Tibial nerve (tissue), 4 donors: Measurements from ENCODE around the gene PPP2R2C. TPM values are rescaled to one million over a fixed set of nuclear protein-coding genes. Genes with fewer than 3 reads are reported as not detected.

ENCODE experiments used
- DNase-seq, 2 donors: peaks; one replicate each; pipeline ENCODE4 v3.0.0-alpha.2; 2019; ENCODE audit warnings: low spot score in 2 of 2
- H3K27ac ChIP-seq, 4 donors: fragments of 200-600 bp; sonication (generic) in 3 of 4; one replicate each; pipeline ENCODE4 v1.5.1; 2017 to 2019; ENCODE audit warnings: mild to moderate bottlenecking in 1 of 4
- H3K27me3 ChIP-seq, 2 donors: fragments of 200-600 bp; sonication (generic) in 1 of 2; one replicate each; pipeline versions ENCODE4 v1.5.1 to v1.6.0; 2017 to 2019
- H3K36me3 ChIP-seq, 3 donors: fragments of 200-600 bp; sonication (generic); one replicate each; pipeline ENCODE4 v1.5.1; 2018 to 2019
- H3K4me1 ChIP-seq, 4 donors: fragments of 200-600 bp; sonication (generic) in 3 of 4; one replicate each; pipeline ENCODE4 v1.5.1; 2017 to 2019
- H3K4me3 ChIP-seq, 4 donors: fragments of 200-600 bp; sonication (generic) in 3 of 4; one replicate each; pipeline ENCODE4 v1.5.1; 2017 to 2019; ENCODE audit warnings: mild to moderate bottlenecking in 1 of 4, moderate library complexity in 1 of 4
- H3K9me3 ChIP-seq, 4 donors: fragments of 200-600 bp; sonication (generic) in 3 of 4; one replicate each; pipeline ENCODE4 v1.5.1; 2017 to 2019
- EP300 ChIP-seq, 2 donors: sonication (generic); formaldehyde crosslinking; IDR thresholded peaks; one replicate each; pipeline ENCODE4 v1.6.1; 2017; ENCODE audit warnings: antibody characterized with exemption in 2 of 2, mild to moderate bottlenecking in 1 of 2
- POLR2A ChIP-seq, 2 donors: fragments of 450-650 bp; IDR thresholded peaks; one replicate each; pipeline ENCODE4 v1.6.1; 2017; ENCODE audit warnings: antibody characterized with exemption in 2 of 2, mild to moderate bottlenecking in 2 of 2, moderate library complexity in 2 of 2
- WGBS, 2 donors: methylation state at CpG; one replicate each; pipeline ENCODE4 v1.1.5; 2018; 5-methylcytosine and 5-hydroxymethylcytosine counted together
- total RNA-seq, 4 donors: library from RNA; depleted of rRNA; stranded (reverse); fragments of >200 nt; gene quantifications; one replicate each; pipeline ENCODE4 v1.1.0, GENCODE V29; 2016
- TF ChIP-seq, protein P1 (sequence below), 5 experiments: fragments of 200-600 bp in 3 of 5; fragments of 450-650 bp in 2 of 5; sonication (generic) in 3 of 5; IDR thresholded peaks; one replicate each; pipeline ENCODE4 v1.5.1; 2016 to 2019; ENCODE audit warnings: antibody characterized with exemption in 5 of 5, mild to moderate bottlenecking in 3 of 5, moderate library complexity in 2 of 5

Gene PPP2R2C
- total RNA-seq, 4 donors from 2014 or later = under 0.01 to 0.66 (median 0.42) TPM; not detected in 1

GRCh38 chr4:6338175-6338950 lies 134.1 kb downstream of the PPP2R2C start:
- H3K4me1 ChIP-seq = peaks cover 0 to 4% (median 0%) of the 10 kb centered on the region in 4 donors
- peaks cover 2 to 61% of the 10 kb centered on the region in 2 donors for H3K27me3 ChIP-seq
- DNase-seq = no peak
- no peak overlapping the region for H3K4me3 ChIP-seq
- peaks cover 0 to 8% (median 0%) of the 10 kb centered on the region in 4 donors for H3K9me3 ChIP-seq
- no peaks in the 10 kb centered on the region for H3K36me3 ChIP-seq
- WGBS, 2 donors = 53% methylated on average over 14 of the region's 14 CpGs
- no peak overlapping the region for H3K27ac ChIP-seq
- TF ChIP-seq POLR2A (IDR thresholded peaks at IDR 0.05) (no peak), EP300 (IDR thresholded peaks at IDR 0.05) (no peak)
- TF ChIP-seq, protein P1, sequence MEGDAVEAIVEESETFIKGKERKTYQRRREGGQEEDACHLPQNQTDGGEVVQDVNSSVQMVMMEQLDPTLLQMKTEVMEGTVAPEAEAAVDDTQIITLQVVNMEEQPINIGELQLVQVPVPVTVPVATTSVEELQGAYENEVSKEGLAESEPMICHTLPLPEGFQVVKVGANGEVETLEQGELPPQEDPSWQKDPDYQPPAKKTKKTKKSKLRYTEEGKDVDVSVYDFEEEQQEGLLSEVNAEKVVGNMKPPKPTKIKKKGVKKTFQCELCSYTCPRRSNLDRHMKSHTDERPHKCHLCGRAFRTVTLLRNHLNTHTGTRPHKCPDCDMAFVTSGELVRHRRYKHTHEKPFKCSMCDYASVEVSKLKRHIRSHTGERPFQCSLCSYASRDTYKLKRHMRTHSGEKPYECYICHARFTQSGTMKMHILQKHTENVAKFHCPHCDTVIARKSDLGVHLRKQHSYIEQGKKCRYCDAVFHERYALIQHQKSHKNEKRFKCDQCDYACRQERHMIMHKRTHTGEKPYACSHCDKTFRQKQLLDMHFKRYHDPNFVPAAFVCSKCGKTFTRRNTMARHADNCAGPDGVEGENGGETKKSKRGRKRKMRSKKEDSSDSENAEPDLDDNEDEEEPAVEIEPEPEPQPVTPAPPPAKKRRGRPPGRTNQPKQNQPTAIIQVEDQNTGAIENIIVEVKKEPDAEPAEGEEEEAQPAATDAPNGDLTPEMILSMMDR (IDR thresholded peaks at IDR 0.05) = no peak

DNA sequence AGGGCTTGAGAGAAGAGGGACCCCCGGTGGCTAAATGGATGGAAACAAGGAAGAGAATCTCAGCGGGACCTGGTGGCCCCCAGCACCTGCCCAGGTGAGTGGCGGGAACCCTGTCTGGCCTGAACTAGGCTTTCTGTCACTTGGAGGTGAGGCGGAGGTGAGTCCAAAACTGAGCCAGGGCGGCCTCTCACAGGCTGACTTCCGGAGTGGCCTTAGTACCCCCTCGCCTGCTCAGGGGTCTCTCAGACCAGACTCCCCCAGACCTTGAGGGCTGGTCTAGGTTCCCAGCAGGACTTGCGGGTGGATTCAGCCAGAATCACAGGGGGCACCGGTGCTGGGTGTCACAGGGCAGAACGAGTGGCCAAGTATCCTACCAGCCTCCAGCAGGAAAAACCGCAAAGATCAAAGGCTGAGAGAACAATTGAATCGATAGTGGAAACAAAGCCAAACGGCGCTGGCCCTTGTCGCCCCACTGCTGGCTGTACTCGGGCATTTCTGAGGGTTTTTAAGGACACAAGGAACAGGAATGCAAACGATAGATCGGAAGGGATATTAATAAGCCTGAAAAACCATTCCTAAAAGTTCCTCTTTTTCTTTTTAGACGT lies 135.0 kb downstream of the PPP2R2C start:
- TF ChIP-seq, protein P1 (IDR thresholded peaks at IDR 0.05) = no peak
- TF ChIP-seq POLR2A (IDR thresholded peaks at IDR 0.05) (no peak), EP300 (IDR thresholded peaks at IDR 0.05) (no peak)
- WGBS, 2 donors = 23 to 25% methylated on average over 18 to 19 of the region's 19 CpGs
- H3K36me3 ChIP-seq = no peaks in the 10 kb centered on the region
- no peak for DNase-seq
- H3K4me1 ChIP-seq = peaks cover 0 to 4% (median 0%) of the 10 kb centered on the region in 4 donors
- no peak overlapping the region for H3K27ac ChIP-seq
- peaks cover 2 to 54% of the 10 kb centered on the region in 2 donors for H3K27me3 ChIP-seq
- H3K4me3 ChIP-seq = no peak overlapping the region
- peaks cover 0 to 14% (median 0%) of the 10 kb centered on the region in 4 donors for H3K9me3 ChIP-seq

GRCh38 chr4:6336166-6336565 lies 136.2 kb downstream of the PPP2R2C start:
- TF ChIP-seq, protein P1 (IDR thresholded peaks at IDR 0.05) = no peak
- TF ChIP-seq EP300 (IDR thresholded peaks at IDR 0.05) = no peak
- 76 to 82% methylated on average over 13 of the region's 13 CpGs for WGBS, 2 donors
- Histone ChIP-seq H3K4me3 (no peak overlapping the region), H3K36me3 (no peaks in the 10 kb centered on the region), H3K9me3 (peaks cover 0 to 22% (median 0%) of the 10 kb centered on the region in 4 donors), H3K27ac (no peak overlapping the region), H3K4me1 (peaks cover 0 to 4% (median 0%) of the 10 kb centered on the region in 4 donors), H3K27me3 (peaks cover 2 to 51% of the 10 kb centered on the region in 2 donors)
- no peak for DNase-seq

- H3K9me3 ChIP-seq = peaks cover 0 to 22% (median 0%) of the 10 kb centered on the region in 4 donors
- H3K4me3 ChIP-seq = no peak overlapping the region
- H3K27ac ChIP-seq = no peak overlapping the region
- WGBS, 2 donors = 61 to 70% methylated on average over 12 of the region's 12 CpGs
- TF ChIP-seq, protein P1 (IDR thresholded peaks at IDR 0.05) = no peak
- TF ChIP-seq POLR2A (IDR thresholded peaks at IDR 0.05) (no peak), EP300 (IDR thresholded peaks at IDR 0.05) (no peak)
- H3K4me1 ChIP-seq = peaks cover 0 to 4% (median 0%) of the 10 kb centered on the region in 4 donors
- H3K36me3 ChIP-seq = no peaks in the 10 kb centered on the region
- no peak for DNase-seq
- peaks cover 2 to 42% of the 10 kb centered on the region in 2 donors for H3K27me3 ChIP-seq
These were observed 137.3 kb downstream of the PPP2R2C start for GRCh38 chr4:6335040-6335590.
